ENCODE measurements around the gene TNNC1.

DNA sequence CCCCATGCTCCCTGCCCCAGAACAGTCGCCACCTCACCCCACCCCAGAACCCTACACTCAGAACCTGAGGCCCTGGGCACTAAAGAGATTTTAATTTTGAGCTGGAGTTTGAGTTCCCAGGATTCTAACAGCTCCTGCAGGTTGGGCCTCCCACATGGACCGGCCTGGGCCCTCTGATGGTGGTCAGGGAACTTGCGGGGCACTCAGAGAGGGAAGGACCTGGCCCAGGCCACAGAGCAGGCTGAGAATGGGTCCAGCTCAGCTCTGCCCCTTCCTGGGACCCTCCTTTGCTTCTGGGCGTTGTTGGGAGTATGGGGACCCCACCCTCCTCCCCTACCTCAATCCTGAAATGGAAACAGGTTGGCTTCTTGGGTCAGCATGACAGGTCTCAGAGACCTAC, 7.8 kb downstream of the TNNC1 start:
- TF ChIP-seq, protein P1, sequence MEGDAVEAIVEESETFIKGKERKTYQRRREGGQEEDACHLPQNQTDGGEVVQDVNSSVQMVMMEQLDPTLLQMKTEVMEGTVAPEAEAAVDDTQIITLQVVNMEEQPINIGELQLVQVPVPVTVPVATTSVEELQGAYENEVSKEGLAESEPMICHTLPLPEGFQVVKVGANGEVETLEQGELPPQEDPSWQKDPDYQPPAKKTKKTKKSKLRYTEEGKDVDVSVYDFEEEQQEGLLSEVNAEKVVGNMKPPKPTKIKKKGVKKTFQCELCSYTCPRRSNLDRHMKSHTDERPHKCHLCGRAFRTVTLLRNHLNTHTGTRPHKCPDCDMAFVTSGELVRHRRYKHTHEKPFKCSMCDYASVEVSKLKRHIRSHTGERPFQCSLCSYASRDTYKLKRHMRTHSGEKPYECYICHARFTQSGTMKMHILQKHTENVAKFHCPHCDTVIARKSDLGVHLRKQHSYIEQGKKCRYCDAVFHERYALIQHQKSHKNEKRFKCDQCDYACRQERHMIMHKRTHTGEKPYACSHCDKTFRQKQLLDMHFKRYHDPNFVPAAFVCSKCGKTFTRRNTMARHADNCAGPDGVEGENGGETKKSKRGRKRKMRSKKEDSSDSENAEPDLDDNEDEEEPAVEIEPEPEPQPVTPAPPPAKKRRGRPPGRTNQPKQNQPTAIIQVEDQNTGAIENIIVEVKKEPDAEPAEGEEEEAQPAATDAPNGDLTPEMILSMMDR (IDR thresholded peaks at IDR 0.05): no peak
- no peak for TF ChIP-seq POLR2AphosphoS5 (IDR thresholded peaks at IDR 0.05)

Data from breast epithelium (tissue), 3 donors.